BJ (cell line): ENCODE measurements around the gene ATP13A2. TPM values are rescaled to one million over a fixed set of nuclear protein-coding genes. Genes with fewer than 3 reads are reported as not detected.

Experiments used
- CTCF ChIA-PET: fragments of 350-600 bp; formaldehyde crosslinking; extraction: SDS; loops from one replicate; lab custom pipeline; 2021; ENCODE audit warnings: antibody characterized with exemption, inconsistent platforms; lab: Yijun Ruan, JAX
- POLR2A ChIA-PET: fragments of 300-600 bp; sonication (Branson Sonifier 250); formaldehyde crosslinking; extraction: SDS; loops from one replicate; lab custom pipeline; 2021; ENCODE audit warnings: antibody characterized with exemption; lab: Charles Lee
- DNase-seq: peaks from one replicate; pipeline ENCODE4 v3.0.0-alpha.2; 2011; ENCODE audit warnings: low read depth
- H3K27me3 ChIP-seq: 2 replicates; pipeline ENCODE4 v1.6.0; 2011; ENCODE audit warnings: low read length; ENCODE audit not compliant: control insufficient read depth, insufficient read depth
- H3K36me3 ChIP-seq: 2 replicates; pipeline ENCODE4 v1.5.1; 2011; ENCODE audit warnings: low read length; ENCODE audit not compliant: control insufficient read depth, insufficient read depth
- H3K4me3 ChIP-seq: 2 replicates; pipeline ENCODE4 v1.5.1; 2011; ENCODE audit warnings: low read depth, mild to moderate bottlenecking, control low read depth, low read length
- CTCF ChIP-seq: IDR thresholded peaks from 2 replicates; pipeline ENCODE4 v1.5.1; 2011; ENCODE audit warnings: low read depth, mild to moderate bottlenecking, control low read depth, inconsistent platforms, low read length, moderate library complexity; ENCODE audit not compliant: insufficient read depth
- polyA plus RNA-seq: library from polyadenylated mRNA; depleted of rRNA; stranded (reverse); fragments of >200 nt; gene quantifications from 2 replicates; pipeline ENCODE4 v1.2.3, GENCODE V29; 2011

The ATP13A2 gene
- polyA plus RNA-seq, 1 experiment = 25.5 TPM

GRCh38 chr1:17001760-17002523, 9.8 kb downstream of the ATP13A2 start:
- no peaks in the 10 kb centered on the region for H3K27me3 ChIP-seq
- no peak for TF ChIP-seq CTCF
- ChIA-PET POLR2A (no interaction called here), CTCF (interaction anchor here (0.9 to 3.0 kb wide), 2 partner anchors 8 to 50 kb away, joined by 3 to 12 read pairs; no protein-coding TSS in a partner anchor)
- H3K4me3 ChIP-seq = no peak overlapping the region
- no peak for DNase-seq
- H3K36me3 ChIP-seq = peaks cover 16% of the 10 kb centered on the region

- H3K36me3 ChIP-seq = peaks cover 13% of the 10 kb centered on the region
- ChIA-PET POLR2A (no interaction called here), CTCF (interaction anchor here (1.0 kb wide), 1 partner anchor 46 kb away, joined by 3 read pairs; no protein-coding TSS in a partner anchor)
- no peak for DNase-seq
- no peak overlapping the region for H3K4me3 ChIP-seq
- no peak for TF ChIP-seq CTCF
- H3K27me3 ChIP-seq = no peaks in the 10 kb centered on the region
Observed at GRCh38 chr1:16999863-17000262, 11.9 kb downstream of the ATP13A2 start.

GRCh38 chr1:16998589-16998988, 13.1 kb downstream of the ATP13A2 start:
- ChIA-PET CTCF (no interaction called here), POLR2A (no interaction called here)
- DNase-seq = no peak
- Histone ChIP-seq H3K27me3 (no peaks in the 10 kb centered on the region), H3K36me3 (peaks cover 13% of the 10 kb centered on the region), H3K4me3 (no peak overlapping the region)
- TF ChIP-seq CTCF = no peak

- CTCF ChIA-PET = no interaction called here
- POLR2A ChIA-PET = no interaction called here
- H3K27me3 ChIP-seq = no peaks in the 10 kb centered on the region
Observed at GRCh38 chr1:16996845-16997244, 14.9 kb downstream of the ATP13A2 start.

More at GRCh38 chr1:16996845-16997244, 14.9 kb downstream of the ATP13A2 start:
- Histone ChIP-seq H3K36me3 (peaks cover 5% of the 10 kb centered on the region), H3K4me3 (no peak overlapping the region)
- DNase-seq = no peak
- no peak for TF ChIP-seq CTCF
